Fibroblast of skin of abdomen (primary cell): ENCODE data around the gene FIBCD1.

Experiments
- DNase-seq: peaks from one replicate; pipeline ENCODE4 v3.0.0-alpha.2; 2013

Gene FIBCD1

DNA sequence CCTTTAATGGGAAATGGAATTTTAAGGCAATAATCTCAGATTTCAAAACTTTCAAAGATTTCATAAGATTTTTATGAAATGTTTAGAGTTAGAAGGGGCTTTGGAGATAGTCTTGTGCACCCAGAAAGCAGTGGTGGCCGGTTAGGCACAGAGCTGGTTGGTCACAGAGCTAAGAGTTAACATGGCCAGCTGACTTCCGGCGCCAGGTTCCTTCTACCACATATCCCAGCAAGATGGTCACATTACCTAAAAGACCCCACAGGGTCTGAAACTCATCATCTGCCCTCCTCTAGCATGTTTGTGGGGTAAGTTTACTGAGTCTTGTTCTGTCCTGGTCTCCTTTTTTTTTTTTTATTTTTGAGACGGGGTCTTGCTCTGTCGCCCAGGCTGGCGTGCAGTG lies 61.7 kb downstream of the FIBCD1 start:
- DNase-seq = no peak

DNA sequence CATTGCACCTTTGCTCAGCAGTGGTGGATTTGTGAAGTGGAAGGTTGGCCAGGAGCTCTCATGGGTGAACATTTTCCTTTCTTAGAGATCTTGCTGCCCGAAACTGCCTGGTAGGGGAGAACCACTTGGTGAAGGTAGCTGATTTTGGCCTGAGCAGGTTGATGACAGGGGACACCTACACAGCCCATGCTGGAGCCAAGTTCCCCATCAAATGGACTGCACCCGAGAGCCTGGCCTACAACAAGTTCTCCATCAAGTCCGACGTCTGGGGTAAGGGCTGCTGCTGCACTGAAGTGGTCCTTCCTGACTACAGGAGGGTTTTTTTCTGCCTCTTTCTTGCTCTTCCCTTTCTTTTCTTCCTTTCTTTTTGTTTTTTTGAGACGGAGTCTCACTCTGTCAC lies 64.3 kb downstream of the FIBCD1 start:
- DNase-seq = no peak

DNA sequence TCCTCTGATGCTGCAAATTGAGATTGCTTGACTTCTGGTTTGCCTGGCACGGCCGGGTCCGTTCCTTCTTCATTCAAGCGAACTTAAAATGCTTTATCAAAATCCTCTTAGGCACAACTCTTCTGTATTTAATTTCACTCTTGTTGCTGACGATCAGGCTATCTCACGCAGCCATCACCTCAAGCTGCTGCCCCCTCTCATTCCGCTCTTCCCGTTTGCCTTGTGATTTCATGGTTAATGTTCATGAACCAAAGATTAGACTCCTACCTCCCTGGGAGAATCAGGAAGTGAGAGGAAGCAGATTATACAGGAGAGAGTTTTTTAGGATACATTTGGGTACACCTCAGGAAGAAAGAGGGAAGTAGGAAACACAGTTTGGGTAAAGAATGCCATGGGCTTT lies 65.1 kb downstream of the FIBCD1 start:
- no peak for DNase-seq

DNA sequence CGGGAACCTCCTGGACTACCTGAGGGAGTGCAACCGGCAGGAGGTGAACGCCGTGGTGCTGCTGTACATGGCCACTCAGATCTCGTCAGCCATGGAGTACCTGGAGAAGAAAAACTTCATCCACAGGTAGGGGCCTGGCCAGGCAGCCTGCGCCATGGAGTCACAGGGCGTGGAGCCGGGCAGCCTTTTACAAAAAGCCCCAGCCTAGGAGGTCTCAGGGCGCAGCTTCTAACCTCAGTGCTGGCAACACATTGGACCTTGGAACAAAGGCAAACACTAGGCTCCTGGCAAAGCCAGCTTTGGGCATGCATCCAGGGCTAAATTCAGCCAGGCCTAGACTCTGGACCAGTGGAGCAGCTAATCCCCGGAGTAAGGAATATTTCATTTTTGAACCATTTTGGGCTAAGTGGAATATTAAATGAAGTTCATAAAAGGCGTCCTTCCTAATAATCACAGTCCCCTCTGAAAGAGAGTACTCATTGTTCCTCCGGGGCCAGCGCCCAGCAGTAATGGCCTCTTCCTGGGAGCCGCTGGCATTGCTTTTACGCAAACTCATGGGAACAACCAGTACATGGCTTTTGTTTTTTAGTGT lies 66.0 kb downstream of the FIBCD1 start:
- DNase-seq = no peak

DNA sequence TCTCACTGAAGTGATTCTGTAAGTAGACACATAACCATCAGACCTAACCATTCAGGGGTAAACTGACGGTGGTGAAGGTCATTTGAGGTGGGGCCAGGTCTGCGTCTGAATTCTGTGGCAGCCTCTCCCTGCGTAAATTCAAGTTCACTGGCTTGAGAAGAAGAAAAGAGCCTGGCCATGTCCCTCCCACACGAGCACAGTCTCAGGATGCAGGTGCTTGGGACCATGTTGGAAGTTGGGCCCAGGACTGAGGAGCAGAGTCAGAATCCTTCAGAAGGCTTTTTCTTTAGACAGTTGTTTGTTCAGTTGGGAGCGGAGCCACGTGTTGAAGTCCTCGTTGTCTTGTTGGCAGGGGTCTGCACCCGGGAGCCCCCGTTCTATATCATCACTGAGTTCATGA lies 66.5 kb downstream of the FIBCD1 start:
- no peak for DNase-seq

DNA sequence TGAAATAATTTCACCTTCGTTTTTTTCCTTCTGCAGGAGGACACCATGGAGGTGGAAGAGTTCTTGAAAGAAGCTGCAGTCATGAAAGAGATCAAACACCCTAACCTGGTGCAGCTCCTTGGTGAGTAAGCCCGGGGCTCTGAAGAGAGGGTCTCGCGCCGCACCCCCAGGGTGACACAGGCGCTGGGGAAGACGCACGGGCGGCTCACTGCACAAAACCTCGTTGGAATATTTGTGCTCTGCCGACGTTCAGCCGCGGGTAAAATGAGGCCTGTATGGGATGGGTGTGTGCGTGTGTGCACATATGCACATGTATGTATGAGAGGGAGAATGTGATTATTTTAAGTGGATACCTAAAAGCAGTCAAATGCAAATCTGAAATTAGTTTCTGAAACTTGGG lies 67.0 kb downstream of the FIBCD1 start:
- no peak for DNase-seq

DNA sequence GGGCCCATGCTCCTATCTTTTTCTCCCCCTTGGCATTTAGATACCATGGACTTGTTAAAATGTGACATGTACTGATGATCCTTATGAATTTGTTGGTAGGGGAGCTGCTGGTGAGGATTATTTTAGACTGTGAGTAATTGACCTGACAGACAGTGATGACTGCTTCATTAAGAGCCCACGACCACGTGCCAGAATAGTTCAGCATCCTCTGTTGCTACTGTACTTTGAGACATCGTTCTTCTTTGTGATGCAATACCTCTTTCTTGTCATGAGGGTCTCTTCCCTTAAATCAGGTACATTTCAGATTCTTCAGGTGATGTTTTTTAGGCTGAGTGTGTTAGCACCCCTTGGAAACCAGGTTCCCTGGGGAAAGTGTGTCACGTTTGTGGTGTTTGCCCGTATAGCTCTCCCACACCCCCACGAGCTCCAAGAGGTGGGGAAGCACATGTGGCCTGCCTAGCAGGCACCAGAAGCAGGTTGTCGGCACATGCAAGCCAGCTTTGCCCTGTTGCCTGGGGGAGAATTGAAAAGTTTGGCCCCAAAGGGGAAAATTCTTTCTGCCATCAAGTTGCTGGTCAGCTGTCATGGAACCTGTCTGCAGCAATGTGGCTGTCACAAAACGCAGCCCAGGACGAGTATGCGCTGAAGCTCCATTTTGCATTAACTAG lies 67.5 kb downstream of the FIBCD1 start:
- DNase-seq = no peak

DNA sequence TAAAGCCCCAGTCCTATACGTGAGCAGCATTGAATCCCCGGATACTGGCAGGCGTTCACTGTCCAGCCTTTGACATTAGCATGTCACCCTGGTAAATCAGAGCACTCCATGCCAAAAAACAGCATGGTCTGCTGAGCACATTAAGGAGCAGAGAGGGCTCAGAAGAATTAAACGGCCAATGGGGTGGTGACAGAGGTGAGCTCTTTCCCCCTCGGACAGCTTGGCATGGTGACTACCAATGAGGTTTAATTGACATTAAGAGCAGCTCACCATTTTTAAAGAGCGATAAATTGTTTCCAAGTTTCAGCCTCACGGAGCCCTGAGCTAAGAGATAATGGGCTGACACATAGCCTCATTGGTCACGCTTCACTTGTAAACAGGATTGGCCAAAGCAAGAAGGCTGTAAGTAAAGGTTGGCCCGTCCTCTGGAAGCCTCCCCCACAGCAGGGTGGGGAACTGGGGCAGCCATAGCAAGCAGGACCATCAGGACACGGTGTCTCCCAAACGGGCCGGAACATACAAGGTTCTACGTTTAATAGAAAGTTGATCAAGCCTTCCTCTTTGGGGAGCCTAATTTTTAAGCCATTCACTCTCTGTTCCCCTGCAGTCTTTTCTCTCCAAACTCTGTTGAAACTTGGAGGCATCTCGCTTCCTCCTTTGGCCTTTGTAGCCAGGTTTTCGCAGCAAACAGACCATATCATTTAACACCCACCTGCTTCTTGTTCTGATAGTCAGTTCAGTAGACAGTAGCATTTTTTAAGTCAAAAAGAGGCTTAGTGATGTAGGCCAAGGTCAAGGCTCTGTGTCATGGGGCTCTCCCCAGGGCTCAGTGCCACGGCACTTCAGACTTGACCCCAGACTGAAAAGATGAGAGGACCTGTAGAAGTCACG lies 68.3 kb downstream of the FIBCD1 start:
- DNase-seq = no peak

DNA sequence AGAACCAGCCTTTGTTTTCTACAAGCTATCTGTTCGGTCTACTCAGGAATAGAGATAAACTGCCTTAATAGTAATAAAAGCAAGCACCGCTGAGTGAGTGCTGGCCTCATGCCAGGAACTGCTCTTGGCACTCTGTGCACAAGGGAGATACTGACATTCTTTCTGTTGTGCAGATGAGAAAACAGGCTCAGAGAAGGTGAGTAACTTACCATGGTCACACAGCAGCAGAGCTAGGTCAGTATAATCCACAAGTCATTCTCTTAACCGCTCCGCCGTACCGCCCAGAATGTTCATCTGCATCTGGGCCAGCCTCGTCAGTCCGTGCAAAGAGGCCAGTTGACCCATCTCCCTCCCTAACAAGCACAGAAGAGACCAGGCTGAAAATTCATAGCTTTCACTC lies 69.8 kb downstream of the FIBCD1 start:
- DNase-seq = no peak

DNA sequence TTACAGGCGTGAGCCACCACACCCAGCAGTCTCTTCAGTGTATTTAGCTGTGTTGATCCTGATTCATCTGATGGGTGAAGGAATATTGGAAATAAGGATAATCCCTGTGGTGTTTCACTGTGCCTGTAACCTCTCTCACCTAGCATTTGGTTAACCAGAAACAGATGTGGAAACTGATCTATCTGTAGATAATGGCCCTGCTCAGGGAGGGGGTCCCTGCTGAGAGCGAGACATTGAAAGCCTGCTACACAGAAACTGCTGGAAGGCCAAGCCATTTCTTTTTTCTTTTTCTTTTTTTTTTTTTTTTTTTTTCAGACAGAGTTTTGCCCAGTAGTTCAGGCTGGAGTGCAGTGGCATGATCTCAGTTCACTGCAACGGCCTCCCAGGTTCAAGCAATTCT lies 70.8 kb downstream of the FIBCD1 start:
- DNase-seq = no peak

DNA sequence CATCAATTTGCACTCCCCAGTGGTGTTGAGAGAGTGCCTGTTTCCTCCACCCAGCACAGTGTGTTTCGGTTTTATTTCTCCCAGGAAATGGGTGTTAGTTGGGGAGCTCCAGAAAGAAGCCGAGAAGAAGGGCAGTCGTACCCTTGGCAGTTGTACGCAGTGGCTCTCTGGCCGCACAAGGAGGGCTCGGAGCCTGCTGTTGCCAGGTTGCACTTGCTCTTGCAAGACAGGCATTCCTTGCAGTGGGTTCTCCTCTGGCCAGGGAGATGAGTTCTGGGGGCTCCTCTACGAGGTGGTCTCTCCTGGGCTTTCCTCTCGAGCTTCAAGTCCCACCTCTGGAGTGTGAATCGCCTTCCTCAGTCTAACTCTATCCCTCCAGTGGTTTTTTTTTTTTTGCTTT lies 71.5 kb downstream of the FIBCD1 start:
- no peak for DNase-seq

DNA sequence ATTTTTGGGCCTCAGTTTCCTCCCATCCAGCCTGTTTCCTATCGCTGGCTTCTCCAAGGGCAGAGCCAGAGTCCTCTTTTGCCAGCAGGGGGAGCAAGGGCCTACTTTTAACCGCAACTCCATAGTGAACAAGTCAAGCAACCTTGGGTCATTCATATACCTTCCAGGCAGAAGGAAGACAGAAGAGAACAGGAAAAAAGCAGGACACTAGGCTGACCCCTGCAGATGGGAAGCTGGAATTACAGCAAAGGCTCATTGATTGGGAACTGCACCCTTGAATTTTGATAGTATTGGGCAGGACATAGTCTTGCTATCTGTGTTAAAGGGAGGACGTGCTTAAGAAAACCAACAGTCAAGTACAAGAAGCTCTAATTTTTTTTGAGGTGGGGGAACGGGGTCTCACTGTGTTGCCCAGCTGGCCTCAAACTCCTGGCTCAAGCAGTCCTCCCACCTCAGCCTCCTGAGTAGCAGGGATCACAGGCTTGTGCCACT lies 72.5 kb downstream of the FIBCD1 start:
- DNase-seq = peak; percentile 88

DNA sequence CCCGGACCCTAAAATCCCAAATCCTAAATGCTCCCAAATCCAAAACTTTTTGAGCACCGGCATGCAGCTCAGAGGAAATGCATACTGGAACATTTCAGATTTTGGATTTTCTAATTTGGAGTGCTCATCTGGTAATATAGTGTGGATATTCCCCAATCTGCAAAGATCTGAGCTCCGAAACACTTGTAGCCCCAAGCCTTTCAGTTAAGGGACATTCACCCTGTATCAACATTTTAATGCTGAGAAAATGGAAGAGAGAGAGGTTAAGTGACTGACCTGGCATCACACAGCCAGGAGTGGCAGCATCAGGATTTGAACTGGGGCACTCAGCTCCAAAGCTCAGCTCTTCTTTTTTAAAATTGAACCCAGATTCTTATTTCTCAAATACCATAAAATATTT lies 73.1 kb downstream of the FIBCD1 start:
- DNase-seq = no peak

DNA sequence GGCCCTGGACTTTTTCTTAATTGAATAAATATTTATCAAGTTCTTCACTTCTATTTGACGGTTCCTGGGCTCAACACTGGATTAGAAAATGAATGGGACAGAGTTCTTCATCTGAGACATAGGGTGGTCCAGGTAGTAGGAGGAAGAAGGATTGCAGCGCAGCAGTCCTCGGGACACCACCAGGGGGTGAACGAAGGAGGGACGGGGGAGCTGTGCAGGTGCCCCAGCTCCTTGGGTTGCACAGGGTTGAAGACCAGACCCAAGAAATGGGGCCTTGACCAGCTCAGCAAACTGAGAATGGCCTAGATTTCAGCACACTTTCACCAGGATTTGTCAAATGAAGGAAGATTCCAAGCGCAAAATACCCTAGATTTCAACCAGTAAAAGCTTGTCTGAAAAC lies 74.5 kb downstream of the FIBCD1 start:
- DNase-seq = no peak

DNA sequence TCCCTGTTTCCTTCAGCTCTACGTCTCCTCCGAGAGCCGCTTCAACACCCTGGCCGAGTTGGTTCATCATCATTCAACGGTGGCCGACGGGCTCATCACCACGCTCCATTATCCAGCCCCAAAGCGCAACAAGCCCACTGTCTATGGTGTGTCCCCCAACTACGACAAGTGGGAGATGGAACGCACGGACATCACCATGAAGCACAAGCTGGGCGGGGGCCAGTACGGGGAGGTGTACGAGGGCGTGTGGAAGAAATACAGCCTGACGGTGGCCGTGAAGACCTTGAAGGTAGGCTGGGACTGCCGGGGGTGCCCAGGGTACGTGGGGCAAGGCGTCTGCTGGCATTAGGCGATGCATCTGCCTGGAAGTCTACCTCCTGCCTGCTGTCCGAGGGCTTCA lies 76.3 kb downstream of the FIBCD1 start:
- no peak for DNase-seq

DNA sequence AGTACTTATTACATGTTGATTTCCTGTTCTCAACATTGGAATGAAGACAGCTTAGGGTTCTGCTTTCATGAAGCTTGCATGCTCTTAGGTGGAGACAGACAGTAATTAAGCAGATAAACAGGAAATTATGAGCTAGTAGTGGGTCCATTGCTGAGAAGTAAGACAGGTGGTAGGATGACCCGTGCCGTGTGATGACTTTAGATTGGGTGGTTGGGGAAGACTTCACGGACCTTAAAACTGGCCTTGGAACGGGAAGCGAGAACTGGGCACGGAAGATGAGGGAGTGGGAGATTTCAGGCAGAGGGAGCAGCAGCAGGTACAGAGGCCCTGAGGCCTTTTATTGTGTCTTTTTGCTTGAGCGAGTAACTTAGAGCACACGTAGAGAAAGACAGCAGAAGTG lies 76.8 kb downstream of the FIBCD1 start:
- DNase-seq = no peak

DNA sequence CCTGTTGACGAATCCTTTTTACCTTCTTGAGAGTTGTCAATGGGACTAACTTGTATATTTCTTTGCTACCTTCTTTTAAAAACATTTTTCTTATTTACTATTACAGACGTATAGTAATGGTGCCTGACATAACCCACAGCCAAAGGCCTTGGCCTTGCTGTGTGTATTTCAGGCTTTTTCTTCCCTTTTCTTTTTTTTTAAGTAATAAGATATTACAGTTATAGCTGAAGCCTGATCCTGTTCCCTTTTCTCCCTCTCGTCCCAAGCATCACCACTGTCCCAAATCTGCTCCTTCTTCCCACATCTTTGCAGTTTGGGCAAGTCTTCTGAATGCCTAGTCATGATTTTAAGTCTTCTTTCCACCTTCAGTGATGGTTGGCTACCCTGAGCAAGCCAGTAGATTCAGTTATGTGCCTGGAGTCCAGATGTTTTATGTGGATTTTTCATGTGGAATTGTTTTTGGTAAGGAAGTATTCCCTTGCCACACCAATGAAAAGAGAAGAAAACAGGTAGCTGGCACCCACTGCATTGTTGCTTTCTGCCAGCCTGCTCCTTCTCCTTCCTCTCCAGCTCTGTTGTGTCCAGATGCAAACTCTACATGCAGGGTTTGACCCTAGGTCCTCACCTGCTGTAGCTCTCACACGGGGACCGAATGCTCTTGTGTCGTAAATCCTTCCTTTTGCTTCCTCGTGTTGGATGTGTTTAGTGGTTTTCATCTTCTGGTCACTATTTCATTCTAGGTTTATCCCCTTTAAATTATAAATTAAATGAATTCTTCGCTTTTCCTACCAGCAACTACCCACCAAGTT lies 77.5 kb downstream of the FIBCD1 start:
- DNase-seq = no peak

DNA sequence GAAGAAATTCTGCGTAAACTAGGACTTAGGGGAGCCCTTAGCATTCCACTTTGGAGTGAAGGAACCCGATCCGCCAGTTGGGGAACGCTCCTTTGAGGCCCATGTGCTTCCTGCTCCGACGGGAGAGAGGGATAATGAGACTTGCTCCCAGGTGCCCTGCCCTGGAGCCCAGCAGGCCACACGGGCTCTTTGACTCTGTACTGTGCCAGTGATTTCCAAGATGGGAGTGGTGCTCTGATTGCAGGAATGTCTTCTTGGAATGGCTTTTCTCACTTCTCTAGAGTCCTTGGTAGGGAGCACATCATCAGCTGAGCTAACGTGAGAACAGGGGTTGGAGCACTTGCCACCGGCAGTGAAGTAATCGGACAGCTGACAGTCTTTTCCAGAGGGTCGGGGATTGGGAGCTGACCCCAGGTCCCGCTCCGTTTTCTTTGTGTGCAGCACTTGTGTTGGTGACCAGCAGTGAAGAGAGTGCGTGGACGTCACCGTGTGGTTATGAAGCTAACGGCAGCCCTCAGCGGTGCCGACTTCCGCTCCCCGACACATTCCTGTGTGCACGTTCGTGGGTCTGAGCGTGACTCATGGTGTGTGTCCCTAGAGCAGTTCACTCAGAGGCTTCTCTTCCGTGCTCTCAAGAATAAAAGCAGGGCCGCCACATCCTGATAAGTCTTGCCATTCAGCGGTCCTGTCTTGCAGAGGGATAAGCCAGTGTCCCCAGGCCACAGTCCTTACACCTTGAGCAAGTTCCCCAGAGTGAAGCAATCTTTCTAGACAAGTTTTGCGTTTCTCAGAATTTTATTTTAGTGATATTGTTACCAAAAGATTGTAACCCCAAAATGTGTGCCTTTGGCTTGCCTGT lies 78.4 kb downstream of the FIBCD1 start:
- peak; percentile 96 for DNase-seq

DNA sequence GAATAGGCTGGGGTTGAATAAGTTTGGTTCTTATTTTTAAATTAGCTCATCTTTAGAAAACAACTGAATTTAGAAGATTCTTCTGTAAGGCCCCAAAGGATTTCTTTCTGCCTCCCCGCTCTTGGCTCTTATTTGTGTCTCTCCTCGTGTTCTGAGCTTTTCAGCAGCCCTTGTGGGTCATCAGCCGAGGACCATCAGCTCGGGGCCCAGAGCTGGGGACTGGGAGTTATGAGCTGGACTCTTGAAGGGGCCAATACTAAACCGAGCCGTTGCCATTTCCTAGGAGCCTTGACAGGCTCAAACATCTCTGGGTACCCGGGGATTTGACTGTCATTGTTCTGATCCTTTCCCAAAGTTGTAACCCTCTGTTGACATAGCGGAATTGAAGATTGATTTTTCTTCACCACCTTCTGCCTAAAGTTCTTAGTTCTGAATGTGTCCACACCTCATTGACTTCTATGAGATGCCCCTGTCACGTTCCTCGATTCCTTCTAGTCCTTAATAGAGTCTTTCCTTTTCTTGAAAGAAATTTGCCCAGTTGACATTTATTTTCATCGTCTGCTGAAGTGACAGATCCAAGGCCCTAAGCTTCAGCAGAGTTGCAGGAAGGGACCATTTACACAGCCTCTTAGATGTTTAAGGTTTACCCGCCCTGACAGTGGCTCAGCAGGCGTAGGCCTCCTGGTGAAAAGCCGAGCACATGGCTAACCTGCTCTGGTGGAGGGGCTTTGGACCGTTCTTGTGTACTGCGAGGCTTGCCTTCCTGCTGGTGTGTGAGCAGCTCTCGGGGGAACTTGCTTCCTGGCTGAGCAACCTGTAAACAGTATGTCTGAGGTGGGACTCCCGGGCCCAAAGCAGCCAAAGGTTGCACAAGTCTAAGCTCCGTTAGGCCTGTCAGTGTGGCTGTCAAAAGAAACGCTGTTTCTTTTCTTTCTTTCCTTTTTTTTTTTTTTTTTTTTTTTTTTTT lies 80.0 kb downstream of the FIBCD1 start:
- DNase-seq = no peak
